H9 (cell line): ENCODE results near the gene FAM174C. TPM values are rescaled to one million over a fixed set of nuclear protein-coding genes. Genes with fewer than 3 reads are reported as not detected.

ENCODE experiments used
- DNase-seq: peaks from one replicate; pipeline ENCODE4 v3.0.0-alpha.2; 2017
- H2AFZ ChIP-seq: one replicate; pipeline ENCODE4 v1.6.1; 2013; ENCODE audit warnings: mild to moderate bottlenecking, low read length, control low read depth, moderate library complexity
- H2AK5ac ChIP-seq: 2 replicates; pipeline ENCODE4 v1.6.1; 2013; ENCODE audit warnings: low read length, control low read depth, mixed read lengths; ENCODE audit not compliant: insufficient read length
- H2BK120ac ChIP-seq: one replicate; pipeline ENCODE4 v1.6.1; 2013; ENCODE audit warnings: low read depth, mild to moderate bottlenecking, low read length, control low read depth, inconsistent platforms; ENCODE audit not compliant: poor library complexity, severe bottlenecking
- H2BK12ac ChIP-seq: 2 replicates; pipeline ENCODE4 v1.6.1; 2013; ENCODE audit warnings: low read length, control low read depth, mixed read lengths, low read depth; ENCODE audit not compliant: insufficient read length
- H2BK15ac ChIP-seq: 2 replicates; pipeline ENCODE4 v1.6.1; 2013; ENCODE audit warnings: low read depth, low read length, control low read depth
- H2BK20ac ChIP-seq: one replicate; pipeline ENCODE4 v1.6.1; 2013; ENCODE audit warnings: low read depth, mild to moderate bottlenecking, low read length, control low read depth, inconsistent platforms; ENCODE audit not compliant: poor library complexity, severe bottlenecking
- H2BK5ac ChIP-seq: 2 replicates; pipeline ENCODE4 v1.6.1; 2013; ENCODE audit warnings: low read length, control low read depth, mixed read lengths; ENCODE audit not compliant: insufficient read length
- H3K14ac ChIP-seq: 2 replicates; pipeline ENCODE4 v1.6.1; 2013; ENCODE audit warnings: low read length, control low read depth; ENCODE audit not compliant: insufficient read depth
- H3K18ac ChIP-seq: 2 replicates; pipeline ENCODE4 v1.6.1; 2013; ENCODE audit warnings: low read depth, mild to moderate bottlenecking, mixed read lengths, low read length, control low read depth; ENCODE audit not compliant: insufficient read length
- H3K23ac ChIP-seq: 2 replicates; pipeline ENCODE4 v1.6.1; 2013; ENCODE audit warnings: low read length, control low read depth, mixed read lengths, low read depth; ENCODE audit not compliant: insufficient read length
- H3K23me2 ChIP-seq: 2 replicates; pipeline ENCODE4 v1.6.1; 2013; ENCODE audit warnings: low read depth, mild to moderate bottlenecking, mixed read lengths, low read length, control low read depth; ENCODE audit not compliant: insufficient read length, poor library complexity, severe bottlenecking
- H3K27ac ChIP-seq: 2 replicates; pipeline ENCODE4 v1.5.1; 2013; ENCODE audit warnings: low read length, control low read depth, mixed read lengths, low read depth; ENCODE audit not compliant: insufficient read length
- H3K27me3 ChIP-seq: 2 replicates; pipeline ENCODE4 v1.6.1; 2013; ENCODE audit warnings: low read length, control low read depth, inconsistent platforms; ENCODE audit not compliant: insufficient read depth
- H3K4ac ChIP-seq: 2 replicates; pipeline ENCODE4 v1.6.1; 2013; ENCODE audit warnings: low read depth, mild to moderate bottlenecking, control low read depth, inconsistent platforms, low read length, moderate library complexity
- H3K4me1 ChIP-seq: 2 replicates; pipeline ENCODE4 v1.6.1; 2013; ENCODE audit warnings: low read length, control low read depth, inconsistent platforms; ENCODE audit not compliant: insufficient read depth
- H3K4me2 ChIP-seq: 2 replicates; pipeline ENCODE4 v1.6.1; 2013; ENCODE audit warnings: low read length, control low read depth, mixed read lengths; ENCODE audit not compliant: insufficient read length, insufficient read depth
- H3K56ac ChIP-seq: 2 replicates; pipeline ENCODE4 v1.6.1; 2013; ENCODE audit warnings: low read depth, mild to moderate bottlenecking, mixed read lengths, low read length, control low read depth; ENCODE audit not compliant: insufficient read length
- H3K79me1 ChIP-seq: 2 replicates; pipeline ENCODE4 v1.6.1; 2013; ENCODE audit warnings: low read depth, mild to moderate bottlenecking, moderate library complexity, low read length, control low read depth, inconsistent platforms; ENCODE audit not compliant: insufficient read depth, poor library complexity, severe bottlenecking
- H3K79me2 ChIP-seq: 2 replicates; pipeline ENCODE4 v1.6.1; 2013; ENCODE audit warnings: low read length, control low read depth, inconsistent platforms; ENCODE audit not compliant: insufficient read depth
- H3K9ac ChIP-seq: 2 replicates; pipeline ENCODE4 v1.6.1; 2013; ENCODE audit warnings: low read length, control low read depth, mixed read lengths; ENCODE audit not compliant: insufficient read length; ENCODE audit errors: extremely low read depth
- H3K9me3 ChIP-seq: one replicate; pipeline ENCODE4 v1.6.1; 2013; ENCODE audit warnings: low read depth, low read length, inconsistent platforms; ENCODE audit not compliant: control insufficient read depth
- H3T11ph ChIP-seq: one replicate; pipeline ENCODE4 v1.6.1; 2013; ENCODE audit warnings: mild to moderate bottlenecking, low read length, control low read depth, inconsistent platforms
- H4K20me1 ChIP-seq: one replicate; pipeline ENCODE4 v1.6.1; 2013; ENCODE audit not compliant: control insufficient read depth, insufficient read length, insufficient read depth
- H4K5ac ChIP-seq: 2 replicates; pipeline ENCODE4 v1.6.1; 2013; ENCODE audit warnings: low read depth, mild to moderate bottlenecking, mixed read lengths, low read length, control low read depth; ENCODE audit not compliant: insufficient read length
- H4K8ac ChIP-seq: replicated peaks from 2 replicates; pipeline ENCODE4 v1.6.1; 2013; ENCODE audit warnings: low read length, control low read depth, mixed read lengths, low read depth; ENCODE audit not compliant: insufficient read length
- H4K91ac ChIP-seq: 2 replicates; pipeline ENCODE4 v1.6.1; 2013; ENCODE audit warnings: low read depth, mild to moderate bottlenecking, moderate library complexity, mixed read lengths, low read length, control low read depth; ENCODE audit not compliant: insufficient read length
- H3K27ac Mint-ChIP-seq, 3 experiments: 2 replicates in 2 of 3; 3 replicates in 1 of 3; pipeline ENCODE4 v1.8.0; 2020 to 2021; ENCODE audit warnings: mixed read lengths in 3 of 3, mild to moderate bottlenecking in 1 of 3, moderate library complexity in 1 of 3
- H3K27me3 Mint-ChIP-seq: 2 replicates; pipeline ENCODE4 v1.8.0; 2021; ENCODE audit warnings: low read depth, mild to moderate bottlenecking, moderate library complexity, mixed read lengths
- H3K36me3 Mint-ChIP-seq, 3 experiments: 2 replicates in 2 of 3; 3 replicates in 1 of 3; pipeline ENCODE4 v1.8.0; 2020 to 2021; ENCODE audit warnings: low read depth in 3 of 3, mixed read lengths in 3 of 3; ENCODE audit not compliant: insufficient read depth in 1 of 3
- H3K4me1 Mint-ChIP-seq, 2 experiments: 2 replicates each; pipeline ENCODE4 v1.8.0; 2020; ENCODE audit warnings: mixed read lengths in 2 of 2
- H3K4me3 Mint-ChIP-seq, 2 experiments: 2 replicates in 1 of 2; 3 replicates in 1 of 2; pipeline ENCODE4 v1.8.0; 2020 to 2021; ENCODE audit warnings: mild to moderate bottlenecking in 2 of 2, mixed read lengths in 2 of 2, moderate library complexity in 1 of 2
- H3K9me3 Mint-ChIP-seq, 2 experiments: 2 replicates in 1 of 2; 3 replicates in 1 of 2; pipeline ENCODE4 v1.8.0; 2020; ENCODE audit warnings: mild to moderate bottlenecking in 2 of 2, mixed read lengths in 2 of 2, moderate library complexity in 1 of 2
- WGBS: extraction: QIAGEN DNeasy Blood & Tissue Kit; methylation state at CpG from one replicate; pipeline ENCODE4 v1.1.7; 2013; ENCODE audit warnings: missing lambda C conversion rate, low lambda C conversion rate, mixed read lengths; ENCODE audit not compliant: insufficient read length; ENCODE audit errors: extremely low coverage; 5-methylcytosine and 5-hydroxymethylcytosine counted together
- total RNA-seq: library from RNA; stranded (reverse); gene quantifications from 2 replicates; pipeline ENCODE4 v1.2.1, GENCODE V29; 2021
- TF ChIP-seq, protein P1 (sequence below): fragments of 200-600 bp; sonication (generic); conservative IDR thresholded peaks from 3 replicates; pipeline ENCODE4 v1.8.0; 2021; ENCODE audit warnings: antibody characterized with exemption, mild to moderate bottlenecking

Gene FAM174C
- total RNA-seq, 1 experiment from 2014 or later: 63.0 TPM

DNA sequence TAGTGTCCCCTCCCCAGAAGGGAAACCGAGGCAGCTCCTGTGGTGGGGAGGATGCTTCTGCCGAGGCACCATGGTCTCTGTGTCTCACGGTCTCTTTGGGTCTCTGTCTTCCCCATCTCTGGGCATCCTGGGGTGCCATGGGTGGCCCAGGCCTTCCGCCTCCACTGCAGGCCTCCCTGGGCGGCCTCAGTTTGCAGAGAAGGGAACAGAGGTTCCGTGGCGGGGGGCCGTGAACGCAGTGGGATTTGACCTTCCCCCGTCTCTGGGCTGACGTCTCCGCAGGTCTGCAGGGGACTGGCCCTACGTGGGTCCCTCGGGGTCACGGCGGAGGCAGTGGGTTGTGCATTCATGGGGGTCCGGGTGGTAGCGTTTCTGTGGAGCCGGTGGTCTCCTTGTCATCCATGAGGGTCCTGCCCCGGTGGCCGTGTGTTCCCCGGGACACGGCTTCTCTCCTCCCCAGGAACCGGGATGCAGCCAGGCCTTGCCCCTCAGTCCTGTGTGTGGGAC, 14.9 kb downstream of the FAM174C start:
- Histone ChIP-seq H2AFZ (no peak overlapping the region), H3K18ac (no peak overlapping the region), H4K91ac (no peak overlapping the region), H3T11ph (no peak overlapping the region), H3K9me3 (no peaks in the 10 kb centered on the region), H3K4ac (no peak overlapping the region), H3K56ac (no peak overlapping the region), H3K79me1 (no peaks in the 10 kb centered on the region), H2BK120ac (no peak overlapping the region), H3K27me3 (no peaks in the 10 kb centered on the region), H3K4me2 (no peak overlapping the region), H2BK12ac (no peak overlapping the region), H2BK5ac (no peak overlapping the region), H4K5ac (no peak overlapping the region), H2AK5ac (no peak overlapping the region), H3K14ac (no peak overlapping the region), H4K8ac (no peak overlapping the region), H4K20me1 (no peaks in the 10 kb centered on the region), H3K9ac (no peak overlapping the region), H2BK20ac (no peak overlapping the region), H3K4me1 (no peaks in the 10 kb centered on the region), H3K23ac (no peak overlapping the region), H2BK15ac (no peak overlapping the region), H3K27ac (no peak overlapping the region), H3K79me2 (peaks cover 2% of the 10 kb centered on the region; the same call in 1 of the 2 replicates), H3K23me2 (peaks cover 4% of the 10 kb centered on the region)
- WGBS: no CpG with 5 or more reads among the region's 24 CpGs
- Mint-ChIP-seq H3K36me3 (no peaks in the 10 kb centered on the region), H3K27me3 (peaks cover 14% of the 10 kb centered on the region), H3K4me1 (peaks cover 0 to 18% of the 10 kb centered on the region in 2 experiments; a peak in 2 of 4 replicates), H3K4me3 (no peak overlapping the region), H3K27ac (no peak overlapping the region), H3K9me3 (no peaks in the 10 kb centered on the region)
- TF ChIP-seq, protein P1, sequence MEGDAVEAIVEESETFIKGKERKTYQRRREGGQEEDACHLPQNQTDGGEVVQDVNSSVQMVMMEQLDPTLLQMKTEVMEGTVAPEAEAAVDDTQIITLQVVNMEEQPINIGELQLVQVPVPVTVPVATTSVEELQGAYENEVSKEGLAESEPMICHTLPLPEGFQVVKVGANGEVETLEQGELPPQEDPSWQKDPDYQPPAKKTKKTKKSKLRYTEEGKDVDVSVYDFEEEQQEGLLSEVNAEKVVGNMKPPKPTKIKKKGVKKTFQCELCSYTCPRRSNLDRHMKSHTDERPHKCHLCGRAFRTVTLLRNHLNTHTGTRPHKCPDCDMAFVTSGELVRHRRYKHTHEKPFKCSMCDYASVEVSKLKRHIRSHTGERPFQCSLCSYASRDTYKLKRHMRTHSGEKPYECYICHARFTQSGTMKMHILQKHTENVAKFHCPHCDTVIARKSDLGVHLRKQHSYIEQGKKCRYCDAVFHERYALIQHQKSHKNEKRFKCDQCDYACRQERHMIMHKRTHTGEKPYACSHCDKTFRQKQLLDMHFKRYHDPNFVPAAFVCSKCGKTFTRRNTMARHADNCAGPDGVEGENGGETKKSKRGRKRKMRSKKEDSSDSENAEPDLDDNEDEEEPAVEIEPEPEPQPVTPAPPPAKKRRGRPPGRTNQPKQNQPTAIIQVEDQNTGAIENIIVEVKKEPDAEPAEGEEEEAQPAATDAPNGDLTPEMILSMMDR: no peak
- DNase-seq: no peak
